Glomerular visceral epithelial cell (primary cell): Measurements from ENCODE around the gene PTPRD.
"Not testable (repeated sequence)": the region's sequence is repeated elsewhere in the genome, so short reads cannot be mapped to it uniquely, and the experiment has no call there.

ENCODE experiments used
- DNase-seq: peaks from one replicate; pipeline ENCODE4 v3.0.0-alpha.2; 2016; ENCODE audit errors: extremely low spot score

The PTPRD gene

GRCh38 chr9:8725635-8726034 is 1887.2 kb downstream of the PTPRD start:
- peak; percentile 22 for DNase-seq

- DNase-seq: no peak
These were observed 1888.4 kb downstream of the PTPRD start for GRCh38 chr9:8724284-8725018.

GRCh38 chr9:8723195-8723594 is 1889.6 kb downstream of the PTPRD start:
- no peak for DNase-seq

- DNase-seq: no peak
These were observed 1892.8 kb downstream of the PTPRD start for GRCh38 chr9:8719833-8720486.

DNA sequence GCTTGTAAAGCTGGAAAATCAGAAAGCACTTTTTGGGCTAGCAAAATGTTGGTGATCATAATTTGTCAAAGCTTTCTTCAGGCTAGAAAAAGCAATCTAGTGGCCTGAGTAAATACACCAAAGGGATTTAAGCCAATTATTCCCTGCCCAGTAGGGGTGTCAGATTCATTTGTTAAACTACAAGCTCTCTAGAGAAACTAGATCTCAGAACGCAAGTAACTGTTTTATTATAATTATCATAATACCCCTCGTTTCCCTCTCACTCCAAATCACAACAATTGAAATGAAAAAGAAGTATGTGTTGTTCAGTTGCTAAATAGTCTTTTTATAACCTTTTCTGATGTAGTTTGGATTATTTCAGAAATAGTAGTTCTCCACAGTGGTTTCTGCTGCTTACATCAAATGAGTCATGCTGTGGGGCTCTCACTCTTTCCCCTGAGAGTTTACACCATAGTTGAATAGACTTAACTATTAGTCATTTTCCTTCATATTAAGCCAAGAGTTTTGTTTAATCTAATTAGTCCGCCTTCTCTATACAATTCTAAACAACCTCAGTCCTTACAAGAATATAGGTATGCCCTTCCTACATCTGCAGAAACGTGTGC is 1894.6 kb downstream of the PTPRD start:
- DNase-seq: peak; percentile 49

- no peak for DNase-seq
These were observed 1895.7 kb downstream of the PTPRD start for GRCh38 chr9:8717146-8717545.

DNA sequence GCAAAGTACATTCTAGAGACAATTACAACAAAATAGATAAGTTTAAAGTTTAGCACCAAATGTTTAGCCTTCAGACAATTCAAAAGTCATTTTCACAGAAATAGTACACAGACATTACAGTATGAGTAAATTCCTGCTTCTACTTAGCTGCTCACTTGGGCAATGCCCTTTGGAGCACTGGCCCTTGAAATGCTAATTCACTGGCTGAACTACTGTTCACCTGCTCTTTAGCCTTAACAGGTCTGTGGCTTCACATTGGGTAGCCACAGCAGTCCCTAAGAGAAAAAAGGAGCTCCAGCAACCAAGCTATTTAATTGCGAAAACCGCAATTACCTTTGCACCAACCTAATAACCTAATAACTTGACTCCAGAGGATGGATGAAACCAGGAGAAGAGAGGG is 1897.0 kb downstream of the PTPRD start:
- DNase-seq: no peak

- no peak for DNase-seq
These were observed 1899.0 kb downstream of the PTPRD start for GRCh38 chr9:8713811-8714165.

DNA sequence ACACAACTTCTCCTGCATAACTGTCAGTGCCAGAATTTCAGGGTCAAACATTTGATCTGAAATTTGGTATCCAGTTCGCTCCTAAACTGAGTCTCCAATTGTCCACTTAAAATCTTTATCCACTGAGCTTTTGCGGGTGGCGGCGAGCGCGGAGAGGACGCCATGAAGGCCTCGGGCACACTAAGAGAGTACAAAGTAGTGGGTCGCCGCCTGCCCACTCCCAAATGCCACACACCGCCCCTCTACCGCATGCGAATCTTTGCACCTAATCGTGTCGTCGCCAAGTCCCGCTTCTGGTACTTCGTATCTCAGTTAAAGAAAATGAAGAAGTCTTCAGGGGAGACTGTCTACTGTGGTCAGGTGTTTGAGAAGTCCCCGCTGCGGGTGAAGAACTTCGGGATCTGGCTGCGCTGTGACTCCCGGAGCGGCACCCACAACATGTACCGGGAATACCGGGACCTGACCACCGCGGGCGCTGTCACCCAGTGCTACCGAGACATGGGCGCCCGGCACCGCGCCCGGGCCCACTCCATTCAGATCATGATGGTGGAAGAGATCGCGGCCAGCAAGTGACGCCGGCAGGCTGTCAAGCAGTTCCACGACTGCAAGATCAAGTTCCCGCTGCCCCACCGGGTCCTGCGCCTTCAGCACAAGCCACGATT is 1899.5 kb downstream of the PTPRD start:
- no peak for DNase-seq

- no peak for DNase-seq
These were observed 1903.1 kb downstream of the PTPRD start for GRCh38 chr9:8709731-8710130.

GRCh38 chr9:8708728-8709127 is 1904.1 kb downstream of the PTPRD start:
- no peak for DNase-seq

DNA sequence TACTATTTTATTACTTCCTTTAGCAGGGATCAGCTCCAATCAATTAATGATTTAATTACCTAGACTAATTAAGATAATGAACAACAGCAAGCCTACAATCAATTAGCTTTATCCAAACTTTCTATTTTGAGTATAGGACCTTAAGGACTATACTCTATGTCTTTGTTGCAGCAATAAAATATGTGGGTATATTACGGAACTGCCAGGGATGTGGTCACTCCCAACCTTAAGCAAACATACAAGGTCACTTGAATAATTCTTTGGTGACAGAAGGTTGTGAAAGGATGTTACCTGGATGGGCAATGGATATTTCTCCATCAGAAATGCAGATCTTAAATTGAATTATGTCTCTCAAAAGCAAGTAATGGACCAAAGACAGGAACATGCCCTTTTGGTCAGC is 1905.8 kb downstream of the PTPRD start:
- no peak for DNase-seq

GRCh38 chr9:8706531-8706930 is 1906.3 kb downstream of the PTPRD start:
- no peak for DNase-seq

- DNase-seq: no peak
These were observed 1906.9 kb downstream of the PTPRD start for GRCh38 chr9:8705861-8706260.

GRCh38 chr9:8703904-8704303 is 1908.9 kb downstream of the PTPRD start:
- no peak for DNase-seq

GRCh38 chr9:8701904-8702303 is 1910.9 kb downstream of the PTPRD start:
- DNase-seq: no peak

DNA sequence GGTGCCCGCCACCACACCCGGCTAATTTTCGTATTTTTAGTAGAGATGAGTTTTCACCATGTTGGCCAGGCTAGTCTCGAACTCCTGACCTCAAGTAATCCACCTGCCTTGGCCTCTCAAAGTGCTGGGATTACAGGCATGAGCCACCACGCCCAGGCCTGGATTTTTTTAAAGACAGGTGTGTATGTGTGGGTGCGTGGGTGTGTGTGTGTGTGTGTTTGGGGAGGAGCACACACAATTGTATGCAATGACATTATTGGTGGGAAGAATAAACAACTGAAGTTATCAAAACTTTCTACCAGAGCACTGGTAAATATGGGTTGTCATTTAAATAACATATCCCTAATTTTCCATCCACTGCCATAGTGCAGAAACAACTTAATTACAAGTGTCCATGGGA is 1915.2 kb downstream of the PTPRD start:
- DNase-seq: not testable (repeated sequence)

DNA sequence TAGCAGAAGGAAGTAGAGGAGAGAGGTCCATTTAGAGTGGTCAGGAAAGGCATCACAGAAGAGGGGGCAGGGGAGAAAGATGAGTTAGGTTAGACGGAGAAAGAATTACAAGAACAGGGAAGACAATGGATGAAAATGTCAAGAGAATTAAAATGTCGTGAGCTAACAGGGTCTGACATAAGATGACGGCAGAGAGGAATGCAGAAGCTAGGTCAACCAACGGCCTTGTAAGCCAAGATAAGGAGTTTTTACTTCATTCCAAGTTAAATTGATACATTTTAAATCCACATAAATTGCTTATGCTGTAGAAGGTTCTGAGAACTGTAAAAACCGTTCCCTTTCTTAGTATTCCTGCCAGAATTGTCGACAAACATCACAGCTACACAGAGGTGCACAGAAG is 1916.3 kb downstream of the PTPRD start:
- DNase-seq: no peak

GRCh38 chr9:8694983-8695588 is 1917.7 kb downstream of the PTPRD start:
- no peak for DNase-seq

DNA sequence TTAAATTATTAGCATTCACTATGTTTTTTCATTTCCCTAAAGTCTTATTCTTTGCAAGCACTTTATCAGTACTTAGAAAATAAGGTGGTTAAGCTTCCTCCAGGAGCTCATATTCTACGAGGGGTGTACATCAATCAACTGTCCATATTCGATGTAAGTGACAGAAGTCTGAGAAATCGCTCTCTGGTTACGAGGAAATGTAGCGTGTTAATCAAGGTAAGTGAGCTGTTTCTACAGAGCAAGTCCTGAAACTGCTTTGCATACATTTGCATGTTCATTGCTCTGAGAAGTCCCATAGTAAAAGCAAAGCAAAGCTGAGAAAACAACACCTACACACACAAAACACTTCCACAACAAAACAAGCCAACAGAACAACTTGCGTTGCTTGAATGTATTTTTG is 1919.3 kb downstream of the PTPRD start:
- no peak for DNase-seq

- no peak for DNase-seq
These were observed 1926.3 kb downstream of the PTPRD start for GRCh38 chr9:8686516-8686915.

DNA sequence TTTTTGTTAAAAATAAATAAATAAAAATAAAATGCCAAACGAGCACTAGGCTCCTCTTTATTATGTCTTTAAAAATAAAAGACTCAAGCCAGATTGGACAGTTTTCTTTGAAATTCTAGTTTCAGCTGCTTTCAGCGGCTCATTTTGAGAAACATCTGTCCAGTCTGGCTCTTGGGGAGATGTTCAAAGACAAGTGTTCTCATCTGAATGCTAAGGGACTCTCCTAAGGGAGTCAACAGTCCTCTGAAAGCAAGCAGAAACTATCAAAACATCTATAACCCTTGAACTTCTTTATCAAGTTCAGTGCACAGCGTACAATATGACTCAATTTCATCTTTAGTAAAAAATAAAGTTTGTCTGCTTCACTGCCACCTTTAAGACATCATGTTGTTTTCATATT is 1927.0 kb downstream of the PTPRD start:
- DNase-seq: no peak
